Ureter (tissue), 1 donor: ENCODE results near the gene PTPN12. TPM values are rescaled to one million over a fixed set of nuclear protein-coding genes. Genes with fewer than 3 reads are reported as not detected.

ENCODE experiments used
- DNase-seq: peaks from one replicate; pipeline ENCODE4 v3.0.0-alpha.2; 2020; ENCODE audit warnings: low spot score
- total RNA-seq: library from RNA; stranded (reverse); gene quantifications from one replicate; pipeline ENCODE4 v1.2.4, GENCODE V29; 2023
- donor health status: DM: yes; HTN: yes; CAD: no.

PTPN12 gene
- total RNA-seq, 1 donor from 2014 or later: 72.9 TPM

DNA sequence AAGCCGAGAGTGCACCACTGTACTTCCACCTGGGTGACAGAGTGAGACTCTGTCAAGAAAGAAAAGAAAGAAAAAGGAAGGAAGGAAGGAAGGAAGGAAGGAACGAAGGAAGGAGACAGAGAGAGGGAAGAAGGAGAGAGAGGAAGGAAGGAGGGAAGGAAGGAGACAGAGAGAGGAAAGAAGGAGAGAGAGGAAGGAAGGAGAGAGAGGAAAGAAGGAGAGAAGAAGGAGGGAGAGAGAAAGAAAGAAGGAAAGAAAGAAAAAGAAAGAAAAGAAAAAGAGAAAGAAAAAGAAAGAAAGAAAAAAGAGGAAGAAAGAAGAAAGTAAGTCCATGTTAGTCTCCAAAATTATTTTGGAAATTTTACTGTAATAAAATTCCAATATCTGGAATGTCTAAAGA lies 125.8 kb downstream of the PTPN12 start:
- DNase-seq: no peak

DNA sequence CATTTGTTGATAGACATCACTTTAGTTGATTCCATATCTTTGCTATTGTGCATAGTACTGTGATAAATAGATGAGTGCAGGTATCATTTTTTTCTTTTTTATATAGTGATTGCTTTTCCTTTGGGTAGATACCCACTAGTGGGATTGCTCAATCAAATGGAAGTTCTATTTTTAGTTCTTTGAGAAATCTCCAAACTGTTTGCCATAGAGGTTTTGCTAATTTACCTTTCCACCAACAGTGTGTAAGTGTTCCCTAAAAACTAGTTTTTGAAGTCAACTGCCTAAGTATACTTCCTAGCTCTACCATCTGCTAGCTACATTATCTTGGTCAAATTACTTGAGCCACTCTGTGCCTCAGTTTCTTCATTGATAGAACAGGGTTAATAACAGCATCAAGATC lies 127.6 kb downstream of the PTPN12 start:
- no peak for DNase-seq

DNA sequence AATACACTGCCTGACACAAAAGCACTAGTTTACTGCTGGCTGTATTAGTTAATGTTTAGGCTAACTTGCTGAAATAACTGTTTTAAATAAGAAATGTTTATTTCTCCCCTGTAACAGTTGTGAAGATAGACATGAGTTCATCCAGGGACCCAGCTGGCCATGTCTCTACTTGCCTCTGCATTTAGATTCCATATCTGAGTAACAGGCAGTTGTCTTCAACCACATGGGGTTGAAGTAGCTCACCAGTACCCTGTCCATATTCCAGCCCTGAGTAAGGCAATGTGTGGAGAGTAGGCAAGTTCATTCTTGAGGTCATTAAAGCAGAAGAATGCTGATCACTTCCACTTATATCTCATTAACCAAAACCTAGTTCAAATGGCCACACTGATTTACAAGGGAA lies 128.1 kb downstream of the PTPN12 start:
- DNase-seq: no peak

DNA sequence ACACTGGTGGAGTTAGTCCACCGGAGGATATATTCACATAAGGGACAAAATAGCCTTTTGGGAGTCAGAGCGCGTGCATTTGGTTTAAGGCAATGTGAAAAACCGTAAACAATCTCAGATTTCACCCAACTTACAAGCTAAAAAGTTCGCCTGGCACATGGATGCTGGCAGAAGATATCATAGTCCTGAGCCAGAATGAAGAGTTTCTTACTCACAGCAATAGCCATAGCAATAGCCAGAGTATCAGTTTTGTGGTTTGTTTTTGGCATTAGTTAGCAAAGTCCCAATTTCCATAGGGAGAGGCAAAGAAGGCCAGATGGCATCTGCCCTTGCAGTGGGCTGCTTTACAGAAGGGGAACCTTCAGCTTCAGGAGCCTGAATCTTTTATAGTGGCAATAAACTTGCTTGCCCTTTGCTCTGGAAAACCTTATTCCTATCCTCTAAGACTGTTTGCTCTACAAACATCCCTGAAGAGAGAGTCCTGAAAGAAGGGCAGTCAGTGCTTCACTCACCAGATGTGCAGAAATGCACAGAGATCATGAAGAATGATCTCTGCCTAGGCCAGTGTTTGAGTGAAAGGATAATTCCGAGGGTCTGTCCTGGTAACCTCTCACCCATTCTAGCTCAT lies 130.5 kb downstream of the PTPN12 start:
- DNase-seq: no peak

DNA sequence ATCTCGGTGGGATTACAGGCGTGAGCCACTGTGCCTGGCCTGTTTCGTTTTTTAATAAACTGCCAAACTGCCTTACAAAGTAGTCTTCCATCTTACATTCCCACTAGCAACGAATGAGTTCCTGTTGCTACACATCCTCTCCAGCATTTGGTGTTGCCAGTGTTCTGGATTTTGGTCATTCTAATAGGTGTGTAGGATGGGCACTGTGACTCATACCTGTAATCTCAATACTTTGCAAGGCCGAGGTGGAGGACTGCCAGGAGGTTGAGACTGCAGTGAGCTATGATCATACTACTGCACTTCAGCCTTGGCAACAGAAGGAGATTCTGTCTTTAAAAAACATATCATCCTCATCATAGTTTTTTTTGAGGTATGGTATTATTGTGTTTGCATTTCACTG lies 137.8 kb downstream of the PTPN12 start:
- DNase-seq: no peak

DNA sequence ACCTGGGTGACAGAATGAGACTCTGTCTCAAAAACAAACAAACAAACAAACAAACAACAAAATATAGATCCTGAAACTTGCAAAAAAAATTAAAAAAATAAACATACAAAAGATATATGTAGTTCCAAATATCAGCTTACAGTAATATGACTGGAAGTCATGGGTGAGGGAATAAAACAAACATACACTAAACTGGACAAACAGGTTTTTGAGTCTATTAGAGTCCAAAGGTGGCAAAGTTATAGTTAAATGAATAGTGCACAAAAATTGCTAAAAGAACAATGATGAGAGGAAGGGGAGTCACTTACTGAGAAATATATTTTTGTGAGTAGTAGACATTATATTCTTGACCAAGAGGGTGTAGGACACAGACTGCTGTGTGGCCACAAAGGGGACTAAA lies 142.5 kb downstream of the PTPN12 start:
- DNase-seq: no peak

DNA sequence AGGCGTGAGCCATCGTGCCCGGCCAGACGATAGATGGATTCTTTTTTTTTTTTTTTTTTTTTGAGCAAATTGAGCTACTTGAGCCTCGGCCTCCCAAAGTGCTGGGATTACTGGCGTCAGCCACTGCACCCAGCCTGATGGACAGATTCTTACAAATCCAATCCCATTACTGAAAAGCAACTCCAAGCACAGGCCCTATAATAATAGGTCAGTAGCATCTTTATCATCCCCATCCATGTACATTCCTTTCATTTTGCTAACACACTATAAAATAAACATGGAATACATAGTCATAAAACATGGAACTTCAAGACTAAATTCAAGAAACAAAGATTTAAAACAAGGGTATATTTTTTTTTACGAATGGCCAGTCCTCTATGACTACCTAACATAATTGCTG lies 143.2 kb downstream of the PTPN12 start:
- DNase-seq: no peak

DNA sequence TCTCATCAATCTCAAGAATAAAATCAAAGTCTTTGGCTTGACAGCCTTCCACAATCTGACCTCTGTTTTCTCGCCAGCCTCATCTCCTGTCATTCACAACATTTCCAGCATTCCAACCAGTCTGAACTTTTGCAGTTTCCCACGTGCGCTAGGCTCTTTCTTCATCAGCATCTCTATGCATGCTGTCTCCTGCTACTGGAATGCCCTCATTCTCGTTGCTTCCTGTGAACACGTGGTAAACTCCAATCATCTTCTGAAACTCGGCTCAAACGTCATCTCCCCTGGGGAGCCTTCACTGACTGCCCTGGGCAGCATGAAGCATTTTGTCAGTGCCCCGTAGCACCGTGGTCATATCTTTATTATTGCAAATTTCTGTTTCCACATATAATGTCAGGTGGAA lies 146.9 kb downstream of the PTPN12 start:
- DNase-seq: no peak

DNA sequence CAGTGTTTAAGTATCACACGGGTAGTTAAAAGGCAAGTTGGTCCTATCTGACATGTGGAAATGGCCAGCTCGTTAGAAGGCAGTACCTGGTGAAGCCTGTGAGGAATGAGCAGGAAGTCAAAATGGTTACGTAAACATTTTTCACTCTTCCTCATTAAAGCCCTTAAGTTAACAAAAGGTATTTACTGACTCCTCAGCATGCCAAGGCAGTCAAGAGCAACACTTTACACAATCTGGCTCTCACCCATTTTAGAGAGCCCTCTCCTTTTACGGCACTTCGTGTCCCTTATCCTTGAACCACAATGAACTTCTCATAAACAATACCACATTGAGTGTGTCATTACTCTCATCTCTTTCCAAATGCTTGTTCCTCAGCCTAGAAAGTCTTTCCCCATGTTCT lies 148.1 kb downstream of the PTPN12 start:
- no peak for DNase-seq

DNA sequence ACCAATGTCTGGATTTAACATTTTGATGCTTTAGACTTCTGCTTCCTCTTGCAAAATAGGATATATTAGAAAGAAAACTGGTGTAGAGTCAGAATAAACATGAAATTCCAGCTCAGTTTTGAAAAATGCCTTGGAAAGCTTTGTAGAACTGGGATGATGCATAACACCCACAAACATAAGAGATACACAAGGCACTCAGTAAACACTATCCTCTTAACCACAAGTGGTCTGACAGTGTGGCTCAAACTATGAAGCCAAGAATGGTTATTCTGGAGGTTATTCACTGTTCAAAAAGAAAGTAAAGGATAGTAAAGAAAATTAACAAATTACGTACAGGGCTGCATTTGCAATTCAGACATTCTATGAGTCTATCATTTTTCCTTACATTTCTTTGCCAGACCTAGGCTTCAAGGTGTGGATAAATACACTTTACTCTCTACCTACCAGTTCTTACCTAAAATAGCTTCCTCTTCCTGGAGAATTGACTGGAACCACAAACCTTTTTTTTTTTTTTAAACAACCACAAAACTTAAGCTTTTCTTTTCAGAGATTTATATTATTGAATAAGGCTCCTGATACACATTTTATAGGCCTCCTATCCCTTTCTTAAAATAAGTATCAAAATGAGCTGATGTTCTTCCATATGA lies 150.1 kb downstream of the PTPN12 start:
- DNase-seq: no peak

DNA sequence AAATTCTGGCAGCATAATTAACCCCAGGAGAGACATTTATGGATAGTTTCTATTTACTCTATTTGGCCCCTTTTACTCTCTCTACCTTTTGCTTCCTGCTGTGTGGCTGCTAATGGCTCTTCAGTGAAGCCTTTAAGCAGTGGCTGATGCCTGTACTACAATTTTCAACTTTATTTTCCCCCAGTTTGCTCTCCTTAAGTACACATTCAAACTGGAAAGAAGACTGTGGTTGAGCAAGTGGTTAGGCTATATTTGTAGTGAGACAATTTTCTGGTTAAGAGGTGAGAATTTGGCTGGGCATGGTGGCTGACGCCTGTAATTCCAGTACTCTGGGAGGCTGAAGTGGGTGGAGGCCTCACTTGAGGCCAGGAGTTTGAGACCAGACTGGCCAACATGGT lies 150.7 kb downstream of the PTPN12 start:
- DNase-seq: no peak

Other genes with a start within 250 kb of the PTPN12 start
- gene GSAP, start 120.9 kb upstream of the PTPN12 start, total RNA-seq: 39.7 TPM
- 27.7 TPM for gene RSBN1L, start 159.2 kb downstream of the PTPN12 start, total RNA-seq